Sigmoid colon (tissue), 3 donors: Measurements from ENCODE around the gene APLF.

Source experiments
- CTCF ChIP-seq, 4 experiments: fragments of 450-650 bp in 3 of 4; fragments of 200-600 bp in 1 of 4; IDR thresholded peaks; one replicate each; pipeline ENCODE4 v1.5.1; 2016 to 2019; ENCODE audit warnings: antibody characterized with exemption in 4 of 4, mild to moderate bottlenecking in 3 of 4, moderate library complexity in 2 of 4
- POLR2A ChIP-seq, 2 donors: fragments of 450-650 bp; IDR thresholded peaks; one replicate each; pipeline ENCODE4 v1.6.1; 2016; ENCODE audit warnings: antibody characterized with exemption in 2 of 2, mild to moderate bottlenecking in 2 of 2, moderate library complexity in 2 of 2

GRCh38 chr2:68431316-68431972 lies 35.9 kb upstream of the APLF start:
- TF ChIP-seq POLR2A (IDR thresholded peaks at IDR 0.05), result no peak
- TF ChIP-seq CTCF (IDR thresholded peaks at IDR 0.05), result no peak
